Subcutaneous adipose tissue (tissue), 4 donors: Measurements from ENCODE around the gene CENPA. TPM values are rescaled to one million over a fixed set of nuclear protein-coding genes. Genes with fewer than 3 reads are reported as not detected.

Experiments
- CTCF ChIP-seq: fragments of 450-650 bp; IDR thresholded peaks from one replicate; pipeline ENCODE4 v1.5.1; 2016; ENCODE audit warnings: low read depth, mild to moderate bottlenecking, control low read depth, antibody characterized with exemption, moderate library complexity
- total RNA-seq, 4 donors: library from RNA; depleted of rRNA; stranded (reverse); fragments of >200 nt; gene quantifications; one replicate each; pipeline ENCODE4 v1.1.0, GENCODE V29; 2016

Gene CENPA
- total RNA-seq, 4 donors from 2014 or later = 0.49 to 1.7 (median 0.99) TPM

GRCh38 chr2:26756337-26756736 is 29.5 kb upstream of the CENPA start:
- TF ChIP-seq CTCF = no peak

DNA sequence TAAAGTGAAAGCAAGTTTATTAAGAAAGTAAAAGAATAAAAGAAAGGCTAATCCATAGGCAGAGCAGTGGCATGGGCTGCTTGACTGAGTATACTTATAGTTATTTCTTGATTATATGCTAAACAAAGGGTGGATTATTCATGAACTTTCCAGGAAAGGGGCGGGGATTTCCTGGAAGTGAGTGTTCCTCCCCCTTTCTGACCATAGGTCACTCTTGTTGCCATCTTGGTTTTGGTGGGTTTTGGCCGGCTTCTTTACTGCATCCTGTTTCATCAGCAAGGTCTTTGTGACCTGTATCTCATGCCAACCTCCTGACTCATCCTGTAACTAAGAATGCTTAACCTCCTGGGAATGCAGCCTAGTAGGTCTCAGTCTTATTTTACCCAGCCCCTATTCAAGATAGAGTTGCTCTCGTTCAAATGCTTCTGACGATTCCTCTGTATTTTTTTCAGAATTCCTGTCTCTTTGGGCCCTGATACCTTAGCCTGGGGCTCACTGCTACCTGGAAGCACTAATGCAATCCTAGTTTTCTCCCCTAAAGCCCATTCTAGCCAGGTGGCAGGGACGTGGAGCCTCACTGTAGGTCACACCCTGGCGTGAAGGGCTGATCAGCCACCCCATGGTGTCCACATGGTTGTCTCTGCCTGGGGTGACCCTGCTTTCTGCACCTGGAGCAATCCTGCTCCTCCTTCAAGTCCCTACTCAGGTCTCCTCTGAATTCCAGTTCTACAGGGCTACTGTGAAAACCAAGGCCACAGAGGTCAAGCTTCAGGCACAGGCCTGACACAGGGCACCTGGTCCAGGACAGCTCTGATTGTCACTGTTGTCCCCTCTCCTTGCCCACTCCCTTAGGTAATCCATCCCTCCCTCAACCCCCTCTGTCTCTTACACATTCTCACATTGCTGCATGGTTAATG is 27.7 kb upstream of the CENPA start:
- no peak for TF ChIP-seq CTCF

DNA sequence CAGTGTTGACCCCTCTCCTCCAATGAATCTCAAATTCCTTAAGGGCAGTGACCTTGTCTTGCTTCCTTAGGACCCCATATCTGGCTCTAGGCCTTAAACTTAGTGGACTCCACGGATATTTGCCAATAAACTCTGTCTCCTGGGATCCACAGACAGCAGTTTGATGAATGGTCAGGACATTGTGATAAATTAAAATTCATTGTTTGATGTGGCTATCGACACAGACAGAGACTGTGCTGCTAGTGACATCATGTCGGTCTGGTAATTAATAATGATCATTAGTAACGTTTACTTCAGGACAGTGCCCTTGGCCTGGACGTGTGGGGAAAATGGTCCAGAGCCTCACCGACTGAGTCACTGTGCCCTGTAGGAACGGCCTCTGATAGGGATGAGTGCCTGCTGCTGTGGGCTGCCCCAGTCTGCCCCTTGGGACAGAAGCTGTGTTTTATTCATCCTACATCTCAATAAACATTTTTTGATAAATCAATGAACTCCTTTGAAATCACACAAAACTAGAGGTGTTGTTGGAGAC is 27.0 kb upstream of the CENPA start:
- no peak for TF ChIP-seq CTCF

DNA sequence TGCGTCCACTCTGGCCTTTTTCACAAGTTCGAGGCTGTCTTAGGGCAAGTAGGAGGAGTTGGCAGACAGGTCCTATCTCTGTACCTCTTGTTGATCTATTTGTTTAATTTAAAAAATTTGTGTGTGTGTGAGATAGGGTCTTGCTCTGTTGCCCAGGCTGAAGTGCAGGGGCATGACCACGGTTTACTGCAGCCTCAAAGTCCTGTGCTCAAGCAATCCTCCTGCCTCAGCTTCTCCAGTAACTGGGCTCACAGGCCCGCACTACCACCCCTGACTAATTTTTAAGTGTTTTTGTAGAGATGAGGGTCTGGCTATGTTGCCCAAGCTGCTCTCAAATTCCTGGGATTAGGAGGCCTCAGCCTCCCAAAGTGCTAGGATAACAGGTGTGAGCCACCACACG is 26.0 kb upstream of the CENPA start:
- TF ChIP-seq CTCF = no peak

DNA sequence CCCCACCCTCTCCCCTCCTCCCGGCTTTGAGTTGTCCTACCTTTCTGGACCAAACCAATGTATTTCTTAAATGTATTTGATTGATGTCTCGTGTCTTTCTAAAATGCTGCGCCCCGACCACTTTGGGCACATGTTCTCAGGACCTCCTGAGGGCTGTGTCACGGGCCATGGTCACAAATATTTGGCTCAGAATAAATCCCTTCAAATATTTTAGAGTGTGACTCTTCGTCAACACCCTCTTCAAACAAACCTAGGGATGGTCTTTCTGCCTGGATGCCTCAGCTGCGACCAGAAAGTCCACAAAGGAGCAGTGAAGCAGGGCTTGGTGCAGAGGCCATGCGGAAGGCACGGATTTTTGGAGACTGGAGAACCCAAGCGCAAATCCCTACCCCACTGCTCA is 22.8 kb upstream of the CENPA start:
- no peak for TF ChIP-seq CTCF

GRCh38 chr2:26764078-26764887 is 21.6 kb upstream of the CENPA start, which contains the start of gene SLC35F6:
TSS of gene SLC35F6 (plus strand) at chr2:26764284. CDS start at chr2:26764350, 66 bp downstream.
- TF ChIP-seq CTCF = no peak

DNA sequence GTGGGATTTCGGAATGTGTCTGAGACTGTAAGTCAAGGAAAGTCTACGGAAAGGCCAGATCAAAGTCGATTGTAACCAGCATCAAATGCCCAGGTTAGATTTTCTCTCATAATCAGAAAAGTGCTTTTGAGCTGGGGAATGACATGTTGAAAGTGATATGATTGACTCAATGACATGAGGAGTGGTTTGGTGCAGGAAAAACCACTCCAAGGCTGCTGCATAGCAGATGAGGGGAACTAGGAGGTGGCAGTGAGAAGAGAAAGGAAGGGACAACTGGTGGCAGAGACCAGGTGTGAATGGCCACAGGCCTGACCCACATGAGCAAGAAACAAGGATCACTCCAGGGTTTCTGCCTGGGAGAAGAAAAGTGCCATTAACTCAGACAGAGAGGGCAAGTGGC is 20.9 kb upstream of the CENPA start:
- no peak for TF ChIP-seq CTCF
